ENCODE results near the gene GNA14.
A peak's percentile ranks its signal among the peaks of the same experiment; 100 is the strongest.
"Not testable (repeated sequence)": the region's sequence is repeated elsewhere in the genome, so short reads cannot be mapped to it uniquely, and the experiment has no call there.

GNA14 gene

GRCh38 chr9:77648234-77649108 is at the start of gene GNA14:
GNA14 (minus strand) TSS chr9:77648322; CDS start chr9:77647793, 529 bp downstream.
- peak; percentile 82 for DNase-seq

GRCh38 chr9:77697238-77697984 is 49.3 kb upstream of the GNA14 start:
- DNase-seq: no peak

- not testable (repeated sequence) for DNase-seq
These were observed 42.6 kb upstream of the GNA14 start for GRCh38 chr9:77690723-77691122.

- DNase-seq: not testable (repeated sequence)
These were observed 42.0 kb upstream of the GNA14 start for GRCh38 chr9:77690119-77690518.

GRCh38 chr9:77687737-77688136 is 39.6 kb upstream of the GNA14 start:
- not testable (repeated sequence) for DNase-seq

- no peak for DNase-seq
These were observed 32.5 kb upstream of the GNA14 start for GRCh38 chr9:77680581-77680980.

GRCh38 chr9:77679661-77680368 is 31.7 kb upstream of the GNA14 start:
- DNase-seq: no peak

- DNase-seq: no peak
These were observed 31.0 kb upstream of the GNA14 start for GRCh38 chr9:77679088-77679487.

- DNase-seq: no peak
These were observed 29.9 kb upstream of the GNA14 start for GRCh38 chr9:77677957-77678535.

GRCh38 chr9:77677397-77677796 is 29.3 kb upstream of the GNA14 start:
- no peak for DNase-seq

GRCh38 chr9:77673941-77674791 is 26.0 kb upstream of the GNA14 start:
- DNase-seq: no peak

GRCh38 chr9:77672183-77672582 is 24.1 kb upstream of the GNA14 start:
- no peak for DNase-seq

GRCh38 chr9:77667151-77667550 is 19.0 kb upstream of the GNA14 start:
- DNase-seq: no peak

- DNase-seq: peak; percentile 63
These were observed 15.6 kb upstream of the GNA14 start for GRCh38 chr9:77663754-77664153.

- no peak for DNase-seq
These were observed 13.5 kb upstream of the GNA14 start for GRCh38 chr9:77661566-77662085.

- DNase-seq: no peak
These were observed 11.8 kb upstream of the GNA14 start for GRCh38 chr9:77659926-77660325.

GRCh38 chr9:77651203-77651602 is 3.1 kb upstream of the GNA14 start:
- DNase-seq: no peak

- no peak for DNase-seq
These were observed 1.1 kb upstream of the GNA14 start for GRCh38 chr9:77649109-77649812.

- DNase-seq: peak; percentile 71
These were observed 572 bp downstream of the GNA14 start for GRCh38 chr9:77647267-77648233.

- DNase-seq: no peak
These were observed 4.3 kb downstream of the GNA14 start for GRCh38 chr9:77643871-77644270.

All from islet precursor cell (in vitro differentiated cells).